ENCODE data around the gene ATP6AP1. TPM values are rescaled to one million over a fixed set of nuclear protein-coding genes. Genes with fewer than 3 reads are reported as not detected.

Gene ATP6AP1
- total and polyA plus RNA-seq, 2 experiments from 2014 or later = 37.7 to 52.1 TPM

GRCh38 chrX:154476821-154477220, 48.3 kb downstream of the ATP6AP1 start:
- no peaks in the 10 kb centered on the region; the same call in 1 of the 2 replicates for H4K20me1 ChIP-seq (replicated peaks; ENCODE audit: insufficient read depth)
- no peak overlapping the region for H2AFZ ChIP-seq
- no peak for TF ChIP-seq NANOG (IDR thresholded peaks at IDR 0.05; ENCODE audit: borderline replicate concordance)
- TF ChIP-seq POLR2AphosphoS5 (IDR thresholded peaks at IDR 0.05; ENCODE audit: low read depth) = no peak
- Mint-ChIP-seq H3K4me3 (no peak overlapping the region), H3K27me3 (ENCODE audit: insufficient read depth, low read depth, poor library complexity) (peaks cover 6% of the 10 kb centered on the region), H3K9me3 (no peaks in the 10 kb centered on the region), H3K27ac (no peak overlapping the region), H3K36me3 (ENCODE audit: low read depth) (peaks cover 8% of the 10 kb centered on the region), H3K4me1 (peaks cover 3% of the 10 kb centered on the region; the same call in 1 of the 3 replicates)
- ATAC-seq = no peak
- H3K79me2 ChIP-seq (replicated peaks; ENCODE audit: insufficient read depth) = no peaks in the 10 kb centered on the region
- no peak overlapping the region for H3K27ac ChIP-seq (ENCODE audit: low read depth)
- H3F3A ChIP-seq (replicated peaks; ENCODE audit: low read depth) = no peaks in the 10 kb centered on the region
- no peak overlapping the region for H3K4me3 ChIP-seq
- H3K9me2 ChIP-seq (ENCODE audit: insufficient read depth) = no peaks in the 10 kb centered on the region
- DNase-seq (ENCODE audit: low spot score) = no peak
- no peaks in the 10 kb centered on the region for H3K27me3 ChIP-seq (ENCODE audit: insufficient read depth)
- no peaks in the 10 kb centered on the region for H3K36me3 ChIP-seq (ENCODE audit: insufficient read depth)
- H3K4me2 ChIP-seq = no peak overlapping the region
- H3K4me1 ChIP-seq (ENCODE audit: insufficient read depth) = no peaks in the 10 kb centered on the region

- Histone ChIP-seq H3K27ac (ENCODE audit: low read depth) (no peak overlapping the region), H2AFZ (no peak overlapping the region), H3K27me3 (ENCODE audit: insufficient read depth) (no peaks in the 10 kb centered on the region), H3F3A (replicated peaks; ENCODE audit: low read depth) (no peaks in the 10 kb centered on the region), H3K9me2 (ENCODE audit: insufficient read depth) (no peaks in the 10 kb centered on the region), H3K79me2 (replicated peaks; ENCODE audit: insufficient read depth) (no peaks in the 10 kb centered on the region), H3K4me1 (ENCODE audit: insufficient read depth) (no peaks in the 10 kb centered on the region), H3K4me2 (peak overlapping the region; percentile 76), H4K20me1 (replicated peaks; ENCODE audit: insufficient read depth) (no peaks in the 10 kb centered on the region), H3K36me3 (ENCODE audit: insufficient read depth) (no peaks in the 10 kb centered on the region), H3K4me3 (peak overlapping the region; percentile 52)
- Mint-ChIP-seq H3K36me3 (ENCODE audit: low read depth) (peaks cover 8% of the 10 kb centered on the region), H3K27me3 (ENCODE audit: insufficient read depth, low read depth, poor library complexity) (peaks cover 6% of the 10 kb centered on the region), H3K27ac (no peak overlapping the region), H3K4me1 (peaks cover 4% of the 10 kb centered on the region; the same call in 1 of the 3 replicates), H3K4me3 (peak overlapping the region; percentile 84), H3K9me3 (no peaks in the 10 kb centered on the region)
- ATAC-seq = peak; percentile 8
- DNase-seq (ENCODE audit: low spot score) = no peak
- TF ChIP-seq ZNF114 (CRISPR knock-in tag; IDR thresholded peaks at IDR 0.05) (no peak), ETS1 (IDR thresholded peaks at IDR 0.05) (no peak), CTCF (conservative IDR thresholded peaks at IDR 0.05; ENCODE audit: low read depth in 2 of 2) (no peak), EZH2phosphoT487 (IDR thresholded peaks at IDR 0.05; ENCODE audit: unreplicated experiment) (no peak), ZNF331 (CRISPR knock-in tag; IDR thresholded peaks at IDR 0.05; ENCODE audit: low read depth) (no peak), JUNB (IDR thresholded peaks at IDR 0.05; ENCODE audit: unreplicated experiment) (no peak), ZNF462 (CRISPR knock-in tag; IDR thresholded peaks at IDR 0.05) (no peak), POLR2AphosphoS5 (IDR thresholded peaks at IDR 0.05; ENCODE audit: low read depth) (no peak), NANOG (IDR thresholded peaks at IDR 0.05; ENCODE audit: borderline replicate concordance) (no peak), EZH2 (IDR thresholded peaks at IDR 0.05; ENCODE audit: low read depth, unreplicated experiment) (no peak)
Observed at GRCh38 chrX:154477891-154478477, 49.5 kb downstream of the ATP6AP1 start.
